DND-41 (cell line): ENCODE results near the gene SECTM1.

Source experiments
- ATAC-seq: fragments of 200-7000 bp; cut with Tn5 transposase; 3 replicates; pipeline ENCODE4 v1.9.1; 2021; ENCODE audit warnings: low read depth; ENCODE audit not compliant: insufficient read depth
- DNase-seq: peaks from one replicate; pipeline ENCODE4 v3.0.0-alpha.2; 2020
- H2AFZ ChIP-seq: 2 replicates; pipeline ENCODE4 v1.6.0; 2012; ENCODE audit warnings: low read depth, low read length
- H3K27ac ChIP-seq: 2 replicates; pipeline ENCODE4 v1.5.1; 2012; ENCODE audit warnings: low read length, inconsistent platforms
- H3K27me3 ChIP-seq: fragments of 200-600 bp; sonication (generic); 2 replicates; pipeline ENCODE4 v1.6.0; 2012; ENCODE audit warnings: low read length, mild to moderate bottlenecking, inconsistent platforms; ENCODE audit not compliant: insufficient read depth, poor library complexity
- H3K36me3 ChIP-seq: 2 replicates; pipeline ENCODE4 v1.5.1; 2012; ENCODE audit warnings: low read length, inconsistent platforms; ENCODE audit not compliant: insufficient read depth
- H3K4me1 ChIP-seq: 2 replicates; pipeline ENCODE4 v1.5.1; 2012; ENCODE audit warnings: mild to moderate bottlenecking, low read length; ENCODE audit not compliant: insufficient read depth
- H3K4me2 ChIP-seq: 2 replicates; pipeline ENCODE4 v1.6.0; 2012; ENCODE audit warnings: mild to moderate bottlenecking, moderate library complexity, low read length, inconsistent platforms; ENCODE audit not compliant: insufficient read depth
- H3K4me3 ChIP-seq, 2 experiments: fragments of 200-600 bp in 1 of 2; shearing (Covaris generic) in 1 of 2; 2 replicates each; pipeline ENCODE4 v1.5.1; 2012 to 2016; ENCODE audit warnings: inconsistent platforms in 2 of 2, low read length in 2 of 2, mild to moderate bottlenecking in 2 of 2, low read depth in 1 of 2, moderate library complexity in 1 of 2
- H3K79me2 ChIP-seq: 2 replicates; pipeline ENCODE4 v1.6.0; 2012; ENCODE audit warnings: low read length, inconsistent platforms; ENCODE audit not compliant: insufficient read depth
- H3K9ac ChIP-seq: 2 replicates; pipeline ENCODE4 v1.6.0; 2012; ENCODE audit warnings: low read depth, mild to moderate bottlenecking, inconsistent platforms, low read length, moderate library complexity
- H3K9me3 ChIP-seq: 2 replicates; pipeline ENCODE4 v1.5.1; 2012; ENCODE audit warnings: low read length, moderate library complexity, mild to moderate bottlenecking, inconsistent platforms; ENCODE audit not compliant: insufficient read depth, severe bottlenecking
- H4K20me1 ChIP-seq: 2 replicates; pipeline ENCODE4 v1.6.0; 2012; ENCODE audit warnings: low read length; ENCODE audit not compliant: insufficient read depth
- EZH2 ChIP-seq: IDR thresholded peaks from 3 replicates; pipeline ENCODE4 v1.6.1; 2012; ENCODE audit warnings: borderline replicate concordance, low read depth, mild to moderate bottlenecking, moderate library complexity, low read length, inconsistent platforms; ENCODE audit not compliant: severe bottlenecking
- TF ChIP-seq, protein P1 (sequence below): IDR thresholded peaks from 2 replicates; pipeline ENCODE4 v1.5.1; 2012; ENCODE audit warnings: borderline replicate concordance, low read length, moderate library complexity, mild to moderate bottlenecking; ENCODE audit not compliant: poor library complexity, severe bottlenecking; ENCODE audit errors: extremely low read depth

Gene SECTM1

DNA sequence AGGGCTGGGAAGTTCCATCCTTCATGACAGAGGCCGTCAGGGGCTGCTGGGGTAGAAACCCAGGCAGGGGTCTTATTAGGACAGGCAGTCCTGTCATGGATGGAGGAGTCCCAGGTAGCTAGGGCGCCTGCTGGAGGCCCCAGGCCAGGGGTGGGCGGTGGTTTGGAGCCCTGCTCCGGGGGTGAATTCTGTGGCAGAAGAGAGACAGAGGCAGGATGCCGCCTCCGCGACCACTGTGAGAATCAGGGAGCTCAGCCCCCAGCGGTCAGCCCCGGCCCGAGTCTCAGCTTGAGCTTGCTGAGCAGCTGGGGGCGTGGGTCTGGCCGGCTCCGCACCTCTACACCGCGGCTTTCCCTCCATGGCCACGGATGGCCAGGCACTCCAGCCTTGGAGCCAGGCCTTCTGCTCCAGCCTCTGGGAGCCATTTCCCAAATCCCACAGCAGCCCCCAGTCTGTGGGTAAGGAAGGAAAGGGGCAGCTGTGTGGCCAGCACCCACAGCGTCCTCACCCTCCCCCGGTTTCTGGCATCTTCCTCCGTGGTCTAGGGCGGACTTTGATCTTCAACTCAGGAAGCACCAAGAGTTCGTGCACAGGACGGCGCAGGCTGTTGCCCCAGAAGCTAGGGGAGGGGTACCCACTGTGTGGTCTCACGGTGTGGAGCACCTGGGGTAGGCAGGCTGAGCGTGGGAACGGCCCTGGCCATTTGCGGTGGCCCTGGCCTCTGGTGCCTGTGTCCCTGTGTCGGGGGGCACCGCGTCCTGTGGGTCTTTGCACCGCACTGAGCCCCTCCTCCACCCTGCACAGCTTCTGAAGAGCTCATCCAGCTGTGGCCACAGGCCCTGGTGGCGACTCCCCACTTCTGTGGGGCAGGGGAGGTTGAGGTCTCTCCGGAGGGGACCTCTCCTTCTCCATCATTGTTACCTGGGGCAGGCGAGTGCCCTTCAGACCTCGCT is 30.3 kb downstream of the SECTM1 start:
- no peaks in the 10 kb centered on the region for H3K27me3 ChIP-seq
- peak; percentile 45 for ATAC-seq
- no peak overlapping the region for H2AFZ ChIP-seq
- no peaks in the 10 kb centered on the region for H4K20me1 ChIP-seq
- DNase-seq = peak; percentile 90
- H3K9ac ChIP-seq = peak overlapping the region; percentile 76
- H3K27ac ChIP-seq = peak overlapping the region; percentile 99
- H3K9me3 ChIP-seq = no peaks in the 10 kb centered on the region
- peaks cover 91% of the 10 kb centered on the region for H3K4me1 ChIP-seq
- H3K4me3 ChIP-seq = peak overlapping the region in 1 of 2 experiments; percentile 57; a peak in 3 of 4 replicates
- no peaks in the 10 kb centered on the region for H3K36me3 ChIP-seq
- peaks cover 8% of the 10 kb centered on the region; the same call in 1 of the 2 replicates for H3K79me2 ChIP-seq
- peak overlapping the region; percentile 88 for H3K4me2 ChIP-seq
- TF ChIP-seq EZH2 = no peak
- TF ChIP-seq, protein P1, sequence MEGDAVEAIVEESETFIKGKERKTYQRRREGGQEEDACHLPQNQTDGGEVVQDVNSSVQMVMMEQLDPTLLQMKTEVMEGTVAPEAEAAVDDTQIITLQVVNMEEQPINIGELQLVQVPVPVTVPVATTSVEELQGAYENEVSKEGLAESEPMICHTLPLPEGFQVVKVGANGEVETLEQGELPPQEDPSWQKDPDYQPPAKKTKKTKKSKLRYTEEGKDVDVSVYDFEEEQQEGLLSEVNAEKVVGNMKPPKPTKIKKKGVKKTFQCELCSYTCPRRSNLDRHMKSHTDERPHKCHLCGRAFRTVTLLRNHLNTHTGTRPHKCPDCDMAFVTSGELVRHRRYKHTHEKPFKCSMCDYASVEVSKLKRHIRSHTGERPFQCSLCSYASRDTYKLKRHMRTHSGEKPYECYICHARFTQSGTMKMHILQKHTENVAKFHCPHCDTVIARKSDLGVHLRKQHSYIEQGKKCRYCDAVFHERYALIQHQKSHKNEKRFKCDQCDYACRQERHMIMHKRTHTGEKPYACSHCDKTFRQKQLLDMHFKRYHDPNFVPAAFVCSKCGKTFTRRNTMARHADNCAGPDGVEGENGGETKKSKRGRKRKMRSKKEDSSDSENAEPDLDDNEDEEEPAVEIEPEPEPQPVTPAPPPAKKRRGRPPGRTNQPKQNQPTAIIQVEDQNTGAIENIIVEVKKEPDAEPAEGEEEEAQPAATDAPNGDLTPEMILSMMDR = peak; percentile 2

DNA sequence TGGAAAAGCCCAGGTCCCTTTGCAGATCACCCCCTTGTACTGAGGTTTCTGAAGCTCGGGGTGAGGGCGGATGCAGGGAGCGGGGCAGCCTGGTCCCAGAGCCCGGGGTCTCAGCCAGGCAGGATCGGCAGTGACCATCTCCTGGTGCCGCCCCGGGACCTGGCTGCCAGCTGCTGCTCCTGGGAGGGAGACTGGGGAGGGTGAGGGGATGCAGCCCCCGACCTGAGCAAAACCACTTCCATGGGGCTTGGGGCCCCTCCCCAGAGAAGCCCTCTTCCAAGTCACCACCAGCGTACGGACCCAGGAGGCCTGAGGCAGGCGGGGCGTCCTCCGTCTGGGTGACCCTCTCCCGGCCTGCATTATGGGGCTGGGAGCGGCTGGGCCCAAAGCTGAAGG is 31.0 kb downstream of the SECTM1 start:
- peak overlapping the region; percentile 22; the same call in 1 of the 2 replicates for H2AFZ ChIP-seq
- H3K4me1 ChIP-seq = peaks cover 94% of the 10 kb centered on the region
- peak overlapping the region in 1 of 2 experiments; percentile 57; a peak in 3 of 4 replicates for H3K4me3 ChIP-seq
- DNase-seq (peak; percentile 80), ATAC-seq (peak; percentile 7)
- H3K9ac ChIP-seq = peak overlapping the region; percentile 76
- no peaks in the 10 kb centered on the region for H3K9me3 ChIP-seq
- H3K79me2 ChIP-seq = peaks cover 8% of the 10 kb centered on the region; the same call in 1 of the 2 replicates
- H3K27me3 ChIP-seq = no peaks in the 10 kb centered on the region
- TF ChIP-seq EZH2 = no peak
- TF ChIP-seq, protein P1 = no peak
- peak overlapping the region; percentile 88 for H3K4me2 ChIP-seq
- H3K27ac ChIP-seq = peak overlapping the region; percentile 99
- no peaks in the 10 kb centered on the region for H4K20me1 ChIP-seq
- no peaks in the 10 kb centered on the region for H3K36me3 ChIP-seq

DNA sequence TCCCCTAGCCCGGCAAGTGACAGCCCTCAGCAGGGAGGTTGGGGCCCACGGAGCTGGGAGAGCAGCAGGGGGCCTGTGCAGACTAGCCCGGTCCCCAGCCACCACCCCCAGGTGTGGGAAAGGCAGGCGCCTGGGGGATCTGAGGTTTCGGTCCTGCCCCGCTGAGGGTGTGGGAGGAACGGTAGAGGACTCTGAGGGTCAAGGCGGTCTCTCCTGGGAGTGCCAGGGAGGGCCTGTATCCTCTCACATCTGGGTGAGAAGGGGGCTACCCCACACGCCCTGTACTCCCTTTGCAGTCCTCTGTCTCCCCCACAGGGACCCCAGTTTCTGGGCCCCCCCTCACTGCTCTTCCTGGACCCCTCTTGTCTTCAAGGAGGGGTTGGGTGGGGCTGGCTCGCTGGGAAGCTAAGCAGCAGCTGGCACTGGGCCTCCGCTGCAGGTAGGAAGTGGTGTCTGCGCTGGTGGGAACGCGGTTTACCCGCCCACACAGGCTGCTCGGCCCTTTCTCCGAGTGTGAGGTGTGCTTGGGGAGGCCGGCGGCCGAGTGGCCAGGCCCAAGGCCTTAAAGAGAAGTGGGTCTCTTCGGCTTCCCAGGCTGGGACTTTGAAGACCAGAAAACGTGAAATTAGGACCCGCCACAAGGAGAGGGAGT is 31.5 kb downstream of the SECTM1 start:
- Histone ChIP-seq H2AFZ (peak overlapping the region; percentile 22; the same call in 1 of the 2 replicates), H3K9ac (peak overlapping the region; percentile 76), H3K27me3 (no peaks in the 10 kb centered on the region), H3K9me3 (no peaks in the 10 kb centered on the region), H4K20me1 (no peaks in the 10 kb centered on the region), H3K4me3 (peak overlapping the region in 1 of 2 experiments; percentile 57; a peak in 3 of 4 replicates), H3K4me2 (peak overlapping the region; percentile 88), H3K36me3 (no peaks in the 10 kb centered on the region), H3K79me2 (peaks cover 8% of the 10 kb centered on the region; the same call in 1 of the 2 replicates), H3K27ac (peak overlapping the region; percentile 99), H3K4me1 (peaks cover 99% of the 10 kb centered on the region)
- ATAC-seq (peak; percentile 36), DNase-seq (peak; percentile 93)
- TF ChIP-seq, protein P1 = peak; percentile 2
- no peak for TF ChIP-seq EZH2
